DND-41 (cell line): ENCODE data around the gene CYP17A1.

Experiments used
- EZH2 ChIP-seq: IDR thresholded peaks from 3 replicates; pipeline ENCODE4 v1.6.1; 2012; ENCODE audit warnings: borderline replicate concordance, low read depth, mild to moderate bottlenecking, moderate library complexity, low read length, inconsistent platforms; ENCODE audit not compliant: severe bottlenecking
- TF ChIP-seq, protein P1 (sequence below): IDR thresholded peaks from 2 replicates; pipeline ENCODE4 v1.5.1; 2012; ENCODE audit warnings: borderline replicate concordance, low read length, moderate library complexity, mild to moderate bottlenecking; ENCODE audit not compliant: poor library complexity, severe bottlenecking; ENCODE audit errors: extremely low read depth

DNA sequence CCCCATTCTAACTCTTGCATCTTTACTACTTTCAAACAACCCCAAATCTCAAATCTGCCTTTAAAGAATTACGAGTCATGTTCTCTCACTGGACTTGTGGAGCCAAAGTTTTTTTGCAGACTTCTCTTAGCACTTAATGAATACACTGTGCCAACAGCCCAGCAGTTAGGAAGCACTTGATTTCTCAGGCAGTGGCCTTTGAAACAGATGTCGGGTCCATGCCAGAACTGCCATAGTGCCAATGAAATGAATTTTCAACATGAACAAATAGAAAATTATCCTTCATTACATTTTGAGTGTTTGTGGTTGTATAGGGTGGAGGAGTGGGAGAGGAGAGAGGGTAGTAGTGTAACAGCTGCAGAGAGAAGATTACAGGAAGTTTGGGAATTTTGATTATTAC lies 22.7 kb upstream of the CYP17A1 start:
- TF ChIP-seq, protein P1, sequence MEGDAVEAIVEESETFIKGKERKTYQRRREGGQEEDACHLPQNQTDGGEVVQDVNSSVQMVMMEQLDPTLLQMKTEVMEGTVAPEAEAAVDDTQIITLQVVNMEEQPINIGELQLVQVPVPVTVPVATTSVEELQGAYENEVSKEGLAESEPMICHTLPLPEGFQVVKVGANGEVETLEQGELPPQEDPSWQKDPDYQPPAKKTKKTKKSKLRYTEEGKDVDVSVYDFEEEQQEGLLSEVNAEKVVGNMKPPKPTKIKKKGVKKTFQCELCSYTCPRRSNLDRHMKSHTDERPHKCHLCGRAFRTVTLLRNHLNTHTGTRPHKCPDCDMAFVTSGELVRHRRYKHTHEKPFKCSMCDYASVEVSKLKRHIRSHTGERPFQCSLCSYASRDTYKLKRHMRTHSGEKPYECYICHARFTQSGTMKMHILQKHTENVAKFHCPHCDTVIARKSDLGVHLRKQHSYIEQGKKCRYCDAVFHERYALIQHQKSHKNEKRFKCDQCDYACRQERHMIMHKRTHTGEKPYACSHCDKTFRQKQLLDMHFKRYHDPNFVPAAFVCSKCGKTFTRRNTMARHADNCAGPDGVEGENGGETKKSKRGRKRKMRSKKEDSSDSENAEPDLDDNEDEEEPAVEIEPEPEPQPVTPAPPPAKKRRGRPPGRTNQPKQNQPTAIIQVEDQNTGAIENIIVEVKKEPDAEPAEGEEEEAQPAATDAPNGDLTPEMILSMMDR: no peak
- TF ChIP-seq EZH2: no peak
